Activated CD4-positive, alpha-beta T cell treated with anti-CD3 and anti-CD28 coated beads, Interleukin-2, Interleukin-6, amounts not matched to agents 100 ng/mL and 50 ng/mL, durations not matched to agents 16 hours and 8 hours (primary cell): ENCODE data around the gene PACSIN1.
"Not testable (repeated sequence)": the region's sequence is repeated elsewhere in the genome, so short reads cannot be mapped to it uniquely, and the experiment has no call there.

Experiments
- DNase-seq: peaks from one replicate; pipeline ENCODE4 v3.0.0-alpha.2; 2020

The PACSIN1 gene

DNA sequence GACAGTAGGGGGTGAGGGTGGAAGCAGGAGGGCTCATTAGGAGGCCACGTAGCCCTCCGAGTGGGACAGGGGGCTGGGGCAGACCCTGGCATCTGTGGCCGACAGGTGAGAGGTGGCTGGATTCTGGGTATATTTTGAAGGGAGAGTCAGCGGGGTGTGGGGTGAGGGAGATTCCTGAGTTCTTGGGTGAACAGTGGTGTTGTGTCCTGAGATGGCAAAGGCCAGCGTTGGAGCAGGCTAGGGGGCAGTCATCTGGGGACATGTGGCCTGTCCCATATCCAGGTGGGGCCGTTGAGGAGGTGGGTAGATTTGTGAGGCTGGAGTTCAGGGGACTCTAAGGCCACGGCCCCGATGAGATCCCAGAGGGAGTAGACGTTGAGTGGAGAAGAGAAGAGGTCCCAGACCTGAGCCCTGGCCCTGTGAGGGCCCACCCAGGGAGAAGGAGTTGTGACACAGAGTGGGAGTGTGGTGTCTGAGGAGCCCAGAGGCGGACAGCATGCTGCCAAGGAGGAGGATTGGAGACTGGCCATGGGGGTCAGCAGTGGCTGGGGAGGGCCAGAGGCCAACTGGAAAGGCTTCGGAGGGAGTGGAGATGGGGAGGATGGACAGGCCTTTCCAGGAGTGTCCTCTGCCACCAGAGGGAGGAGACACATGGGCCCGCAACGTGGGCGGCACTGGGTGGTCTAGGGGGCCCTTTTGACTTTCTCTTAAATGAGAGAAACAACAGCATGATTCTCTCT lies 19.6 kb downstream of the PACSIN1 start:
- no peak for DNase-seq

GRCh38 chr6:34486106-34486740 lies 20.3 kb downstream of the PACSIN1 start:
- no peak for DNase-seq

GRCh38 chr6:34486886-34487285 lies 21.0 kb downstream of the PACSIN1 start:
- DNase-seq = not testable (repeated sequence)

DNA sequence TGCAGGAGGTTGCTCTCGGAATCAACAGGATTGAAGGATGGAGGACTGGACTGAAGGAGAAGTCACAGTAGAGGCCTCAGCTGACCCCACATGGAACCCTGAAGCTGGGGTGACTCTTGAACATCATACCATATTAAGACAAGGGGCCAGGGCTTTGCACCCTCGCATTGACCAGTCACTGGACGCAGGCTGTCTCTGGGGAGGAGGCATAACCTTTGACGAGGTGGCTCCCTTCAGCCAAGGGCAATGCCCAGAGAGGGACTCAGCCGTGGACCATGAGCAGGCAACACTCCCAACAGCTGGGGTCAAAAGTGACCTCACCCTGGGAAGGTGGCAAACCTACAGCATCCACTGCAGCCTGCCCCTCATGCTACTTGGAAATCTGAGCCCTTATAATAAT lies 21.7 kb downstream of the PACSIN1 start:
- DNase-seq = no peak

- DNase-seq = no peak
These were observed 23.4 kb downstream of the PACSIN1 start for GRCh38 chr6:34489207-34489805.

DNA sequence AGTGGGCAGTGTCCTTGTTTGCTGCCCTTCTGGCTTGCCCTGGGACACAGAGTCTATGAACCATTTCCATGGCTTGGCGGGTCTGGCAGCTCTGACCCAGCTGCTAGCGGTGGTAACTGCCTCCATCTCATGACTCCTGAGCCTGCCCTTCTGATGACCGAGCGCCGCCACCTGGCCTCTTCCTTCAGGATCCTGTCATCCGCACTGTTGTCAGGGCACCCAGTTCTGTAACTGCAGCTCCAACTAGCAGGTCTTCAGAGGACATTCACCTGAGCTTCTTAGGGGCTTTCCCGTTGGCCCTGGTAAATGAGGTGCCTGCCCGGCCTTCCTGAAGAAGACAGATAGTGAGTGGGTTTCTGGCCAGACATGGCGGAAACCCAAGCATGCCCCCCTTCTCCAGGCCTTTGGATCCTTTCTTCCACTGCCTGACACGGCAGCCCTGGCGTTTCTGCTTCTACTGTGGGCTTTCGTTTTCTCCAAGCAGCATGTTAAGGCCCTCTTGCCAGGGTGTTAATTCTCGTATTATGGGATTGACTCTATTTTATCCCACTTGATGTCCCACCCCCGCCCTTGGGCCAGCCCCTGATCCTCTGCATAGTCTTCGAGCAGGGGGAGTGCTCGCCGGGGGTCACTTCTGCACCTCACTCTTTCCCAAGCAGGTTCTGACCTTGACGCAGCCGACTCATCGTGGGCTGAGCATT lies 24.7 kb downstream of the PACSIN1 start:
- no peak for DNase-seq

- DNase-seq = no peak
These were observed 25.2 kb downstream of the PACSIN1 start for GRCh38 chr6:34491091-34491430.

DNA sequence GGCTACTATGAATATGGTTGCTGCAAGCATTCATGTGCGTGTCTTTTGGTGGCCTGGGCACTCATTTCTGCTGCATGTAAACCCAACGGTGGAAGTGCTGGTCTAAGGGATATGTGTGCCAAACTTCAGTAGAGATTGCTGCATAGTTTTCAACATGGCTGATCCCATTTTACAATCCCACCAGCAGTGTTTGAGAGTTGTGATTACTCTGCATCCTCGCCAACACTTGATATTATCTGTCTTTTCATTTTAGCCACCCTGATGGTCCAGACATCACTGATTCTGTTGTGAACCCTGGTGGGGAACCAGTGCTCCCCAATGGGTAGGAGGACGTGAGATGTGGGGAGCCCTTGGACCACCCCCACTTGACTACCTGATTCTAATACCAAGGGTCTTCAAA lies 27.5 kb downstream of the PACSIN1 start:
- DNase-seq = no peak

DNA sequence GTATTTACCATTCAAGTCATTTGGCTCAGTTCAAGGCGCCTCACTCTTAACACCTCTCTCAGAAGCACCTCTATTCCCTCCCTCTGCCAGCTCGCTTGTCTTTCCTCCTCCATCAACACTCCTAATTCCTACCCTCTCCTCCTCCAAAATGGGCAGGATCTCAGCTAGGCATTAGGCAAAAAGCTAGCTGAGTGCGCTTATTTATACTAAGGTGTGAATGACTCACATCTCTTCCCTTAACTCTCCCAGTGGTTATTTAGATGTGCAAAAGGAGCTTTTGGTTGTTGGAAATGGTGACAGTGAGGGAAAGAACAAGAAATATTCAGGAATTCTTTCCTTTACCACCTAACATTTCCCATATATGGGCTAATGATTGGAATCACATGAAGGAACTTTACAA lies 29.1 kb downstream of the PACSIN1 start:
- no peak for DNase-seq

DNA sequence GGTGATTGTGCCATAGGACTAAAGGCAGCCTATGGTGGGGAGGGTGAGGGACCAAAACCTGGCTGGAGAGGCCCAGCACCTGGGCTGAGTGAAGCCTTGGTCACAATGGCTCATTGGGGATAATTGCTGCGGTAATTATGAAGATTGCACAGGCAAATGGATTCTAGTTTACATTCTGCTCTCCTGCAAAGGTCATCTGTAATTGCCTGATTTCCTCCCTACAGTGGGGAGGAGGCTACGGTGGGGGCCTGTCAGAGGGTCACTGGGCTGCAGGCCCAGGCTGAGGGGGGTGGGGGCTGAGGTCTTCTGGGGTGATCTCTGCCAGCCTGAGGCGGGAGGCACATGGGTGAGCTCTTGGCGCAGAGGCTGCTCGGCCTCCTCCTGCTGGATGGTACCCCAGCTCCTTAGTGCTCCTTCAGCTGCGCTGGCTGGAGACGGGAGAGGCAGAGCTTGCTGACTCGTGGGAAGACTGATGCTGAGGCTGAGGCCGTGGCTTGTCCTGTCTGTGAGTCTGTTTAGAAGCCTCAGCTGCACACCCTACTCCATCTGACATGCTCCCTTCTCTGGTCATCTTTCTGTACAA lies 30.3 kb downstream of the PACSIN1 start:
- DNase-seq = no peak

DNA sequence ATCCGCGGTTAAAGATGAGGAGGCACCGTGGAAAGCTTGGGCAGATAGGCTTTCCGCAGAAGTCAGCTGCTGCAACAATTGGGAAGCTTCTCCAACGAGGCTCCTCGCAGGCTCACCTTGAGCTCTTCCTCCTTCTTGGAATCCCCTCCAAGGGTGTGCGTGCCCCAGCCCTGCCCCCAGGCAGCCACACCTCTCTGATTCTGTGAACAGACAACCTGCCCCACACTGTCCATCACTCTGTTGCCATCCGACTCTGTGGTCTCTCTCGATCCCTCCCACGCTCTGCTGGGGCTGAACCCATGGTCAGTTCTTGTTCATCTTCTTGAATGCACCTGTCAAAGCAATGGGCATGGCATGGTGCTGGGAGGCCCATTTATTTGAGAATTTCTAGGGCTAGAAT lies 31.5 kb downstream of the PACSIN1 start:
- DNase-seq = no peak

- DNase-seq = no peak
These were observed 40.8 kb downstream of the PACSIN1 start for GRCh38 chr6:34506718-34507117.

GRCh38 chr6:34508425-34508824 lies 42.5 kb downstream of the PACSIN1 start:
- no peak for DNase-seq

- no peak for DNase-seq
These were observed 43.9 kb downstream of the PACSIN1 start for GRCh38 chr6:34509782-34510181.

DNA sequence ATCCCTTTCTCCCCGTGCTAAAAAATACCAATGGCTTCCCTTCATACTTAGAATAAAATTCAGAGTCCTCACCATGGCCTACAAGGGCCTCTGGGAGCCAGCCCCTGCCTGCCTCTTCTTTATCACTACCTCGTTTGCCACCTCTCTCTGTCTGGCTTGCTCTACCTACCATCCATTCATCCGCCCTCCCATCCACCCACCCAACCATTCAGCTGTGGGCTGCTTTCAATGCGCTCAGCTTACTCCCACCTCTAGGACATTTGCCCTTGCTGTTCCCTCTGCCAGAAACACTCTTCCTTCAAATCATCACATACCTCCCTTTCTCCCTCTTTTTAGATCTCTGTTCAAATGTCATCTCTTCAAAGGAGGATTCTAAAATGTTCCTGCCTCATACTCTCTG lies 44.4 kb downstream of the PACSIN1 start:
- no peak for DNase-seq

GRCh38 chr6:34511214-34511914 lies 45.5 kb downstream of the PACSIN1 start:
- no peak for DNase-seq

DNA sequence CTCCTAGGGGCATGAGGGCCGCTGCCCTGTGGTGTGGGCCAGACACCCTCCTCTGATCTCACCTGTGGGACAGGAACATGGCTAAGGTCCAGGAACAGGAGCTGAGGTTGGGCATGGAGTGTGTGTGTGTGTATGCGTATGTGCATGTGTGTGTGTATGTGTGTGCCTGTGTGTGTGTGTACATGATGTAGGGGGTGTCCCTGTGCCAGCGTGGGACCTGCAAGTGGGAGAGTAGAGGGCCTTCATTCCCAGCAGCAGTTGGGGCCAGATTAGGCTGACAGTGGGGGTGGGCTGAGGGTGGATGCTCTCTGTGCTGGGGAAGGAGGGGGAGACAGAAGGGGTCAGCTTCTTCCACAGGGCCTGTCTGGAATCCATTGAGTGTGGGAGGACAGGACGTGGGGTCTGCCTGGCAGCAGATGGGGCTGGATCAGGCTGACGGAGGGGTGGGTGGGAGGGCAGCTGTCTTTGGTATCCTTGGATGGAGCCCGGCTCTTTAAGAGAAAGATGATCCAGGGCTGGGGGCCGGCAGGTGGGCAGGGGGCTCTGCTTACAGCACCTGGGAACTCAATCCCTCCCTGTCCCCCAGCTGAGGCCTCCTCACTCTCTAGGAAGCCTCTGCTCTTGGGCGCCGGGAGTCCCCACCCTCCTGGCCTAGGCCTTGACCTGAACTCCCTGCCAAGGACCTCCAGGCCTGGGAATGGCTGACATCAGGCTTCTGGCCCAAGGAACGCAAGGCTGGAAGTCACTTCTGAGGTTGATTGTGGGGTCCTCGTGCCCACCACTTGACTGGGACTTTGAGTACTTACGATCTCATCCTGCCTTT lies 46.2 kb downstream of the PACSIN1 start:
- DNase-seq = no peak

- DNase-seq = no peak
These were observed 46.9 kb downstream of the PACSIN1 start for GRCh38 chr6:34512738-34513115.

DNA sequence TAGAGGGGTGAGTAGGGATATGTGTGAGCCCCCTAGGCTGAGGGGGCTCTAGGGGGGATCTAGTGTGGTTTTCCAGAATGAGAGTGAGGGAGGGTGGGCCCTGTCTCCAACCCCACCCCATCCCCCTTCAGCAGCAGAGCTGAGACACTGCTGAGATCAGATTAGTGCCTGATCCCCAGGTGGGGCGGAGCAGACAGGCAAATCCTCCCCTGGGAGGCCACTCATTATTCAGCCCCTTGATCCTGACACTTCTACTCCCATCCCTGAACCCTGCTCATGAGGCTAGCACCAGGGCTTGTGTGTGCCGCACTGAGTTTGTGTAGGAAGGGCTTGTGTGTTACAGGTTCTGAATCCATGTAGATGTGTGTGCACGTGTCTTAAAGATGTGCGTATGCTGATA lies 47.8 kb downstream of the PACSIN1 start:
- no peak for DNase-seq

GRCh38 chr6:34514112-34514511 lies 48.2 kb downstream of the PACSIN1 start:
- no peak for DNase-seq

DNA sequence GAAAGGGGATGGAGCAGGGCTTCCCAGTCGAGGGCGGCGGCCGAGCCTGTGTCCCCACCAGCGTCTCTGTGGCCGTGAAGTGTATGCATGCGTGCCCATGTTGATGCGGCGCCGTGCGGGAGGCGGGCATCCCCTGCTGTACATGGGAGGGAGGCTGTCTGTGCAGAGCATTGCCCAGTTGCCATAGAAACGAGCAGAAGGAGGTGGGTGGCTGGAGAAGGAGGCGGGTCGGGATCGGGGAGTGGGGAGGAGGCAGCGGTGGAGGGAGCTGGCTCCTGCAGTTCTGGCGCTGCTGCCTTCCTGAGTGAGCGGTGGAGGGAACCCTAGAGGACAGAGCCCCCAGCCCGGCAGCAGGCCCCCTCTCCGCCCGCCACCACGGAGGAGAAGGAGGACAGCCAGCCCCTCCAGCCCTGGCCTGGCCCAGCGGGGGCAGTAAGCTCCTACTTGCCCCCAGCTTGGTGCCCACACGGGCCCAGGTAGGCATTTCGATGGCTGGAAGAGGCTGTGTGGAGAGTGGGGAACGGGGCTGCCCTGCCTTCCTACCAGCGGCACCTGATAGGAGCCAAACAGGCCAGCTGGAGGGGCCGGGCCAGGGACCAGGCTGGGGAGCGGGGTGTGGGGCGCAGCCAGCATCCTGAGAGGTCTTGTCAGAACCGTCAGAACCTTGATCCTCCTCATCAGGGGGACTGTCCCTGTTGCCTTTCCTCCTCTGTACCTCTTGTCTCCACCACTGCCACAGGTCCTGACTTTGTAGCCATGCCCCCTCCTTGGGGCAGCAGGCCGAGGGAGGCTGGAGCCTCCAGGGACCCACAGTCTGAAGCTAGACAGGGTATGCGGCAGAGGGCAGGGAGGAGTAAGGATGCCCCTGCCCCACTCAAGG lies 49.0 kb downstream of the PACSIN1 start:
- no peak for DNase-seq
